Fibroblast of skin of left biceps (primary cell): ENCODE data around the gene P4HB.

Experiments used
- DNase-seq, 2 experiments: peaks; one replicate each; pipeline ENCODE4 v3.0.0-alpha.2; 2013; ENCODE audit warnings: low read depth in 2 of 2

The P4HB gene

GRCh38 chr17:81859906-81860755 is at the start of gene P4HB:
Gene P4HB, minus strand, starts transcription at chr17:81860535. Its CDS starts 64 bp downstream, at chr17:81860471.
- DNase-seq, result no peak

- no peak for DNase-seq
Observed at GRCh38 chr17:81909231-81909630, 48.9 kb upstream of the P4HB start.

DNA sequence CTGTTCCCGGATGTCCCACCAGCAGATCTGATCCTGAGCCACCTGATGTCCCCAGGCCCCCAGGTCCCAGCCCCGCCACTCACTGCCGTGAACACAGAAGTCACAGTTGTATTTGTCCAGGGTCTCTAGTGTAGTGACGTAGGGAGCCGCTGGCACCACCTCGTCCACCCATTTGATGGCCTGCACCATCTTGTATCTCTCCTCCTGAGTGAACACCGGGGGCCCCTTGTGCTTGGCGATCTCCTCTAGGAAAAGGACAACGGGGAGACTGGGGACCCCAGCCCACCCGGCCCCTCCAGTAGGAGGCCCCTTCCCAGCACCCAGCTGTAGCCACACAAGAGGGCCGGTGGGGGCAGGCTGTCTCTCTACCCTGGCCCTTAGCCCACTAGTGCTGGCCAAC is 48.5 kb upstream of the P4HB start:
- DNase-seq, result no peak

DNA sequence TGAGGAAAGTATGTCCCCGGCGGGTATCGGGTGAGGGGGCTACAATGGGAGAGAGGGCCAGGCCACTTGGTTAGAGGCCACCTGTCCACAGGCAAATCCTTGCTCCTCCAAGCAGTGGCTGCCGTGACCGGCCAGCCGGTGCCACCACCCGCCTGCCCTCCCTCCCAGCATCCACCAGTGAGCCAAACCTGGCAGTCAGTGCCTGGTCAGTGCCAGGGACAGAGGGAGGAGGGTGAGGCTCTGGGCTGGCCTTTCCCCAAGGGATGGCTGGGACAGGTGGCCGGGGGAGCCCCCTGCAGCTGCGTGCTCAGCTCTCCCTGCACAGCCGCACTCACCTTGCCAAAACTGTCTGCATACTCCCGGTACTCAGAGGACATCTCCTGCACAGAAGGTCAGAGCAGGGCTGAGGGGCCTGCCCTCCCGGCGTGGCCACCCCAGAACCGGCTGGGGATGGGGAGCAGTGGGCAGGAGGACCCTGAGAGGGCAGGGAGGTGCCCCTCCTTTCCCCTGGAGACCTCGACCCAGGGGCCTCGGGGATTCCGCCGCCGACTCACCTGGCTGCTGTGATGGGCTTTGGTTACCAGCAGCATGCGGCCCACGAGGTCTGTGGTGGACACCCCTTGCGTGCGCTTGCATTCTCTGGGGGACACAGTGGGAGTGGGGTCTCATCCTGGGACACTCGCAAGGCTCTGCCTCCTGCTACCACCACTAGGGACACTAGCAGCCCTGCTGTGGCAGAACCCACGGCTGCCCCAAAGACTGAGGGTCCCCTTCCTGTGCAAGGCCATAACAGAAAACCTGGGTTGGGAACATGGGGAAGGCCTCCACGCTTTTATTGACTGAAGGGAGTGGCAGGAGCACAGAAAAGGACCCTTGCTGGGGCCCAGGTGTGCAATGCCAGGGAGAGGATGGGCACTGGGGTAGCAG is 47.1 kb upstream of the P4HB start:
- no peak for DNase-seq

GRCh38 chr17:81906476-81907218 is 46.3 kb upstream of the P4HB start:
- DNase-seq, result no peak

GRCh38 chr17:81905993-81906392 is 45.7 kb upstream of the P4HB start:
- DNase-seq, result no peak

DNA sequence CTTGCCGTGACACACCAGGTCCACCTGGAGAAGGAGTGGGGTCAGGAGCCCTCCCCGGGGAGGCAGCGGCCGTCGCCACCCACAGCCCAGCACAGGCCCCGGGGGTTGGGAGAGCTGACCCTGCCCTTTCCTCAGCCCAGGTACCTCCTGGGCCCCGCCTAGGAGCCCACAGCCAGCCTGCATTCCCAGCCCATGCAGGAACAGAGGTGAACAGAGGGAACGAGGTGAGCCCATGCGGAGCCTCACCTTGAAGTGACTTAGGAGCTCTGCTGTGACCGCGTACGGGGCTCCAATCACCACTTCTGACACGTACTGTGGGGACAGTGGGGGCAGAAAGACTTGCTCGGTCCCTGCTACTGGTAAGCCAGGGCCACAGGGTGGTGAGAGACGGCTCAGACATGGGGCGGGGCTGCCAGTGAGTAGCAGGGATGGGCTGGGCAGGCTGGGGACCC is 45.1 kb upstream of the P4HB start:
- no peak for DNase-seq

DNA sequence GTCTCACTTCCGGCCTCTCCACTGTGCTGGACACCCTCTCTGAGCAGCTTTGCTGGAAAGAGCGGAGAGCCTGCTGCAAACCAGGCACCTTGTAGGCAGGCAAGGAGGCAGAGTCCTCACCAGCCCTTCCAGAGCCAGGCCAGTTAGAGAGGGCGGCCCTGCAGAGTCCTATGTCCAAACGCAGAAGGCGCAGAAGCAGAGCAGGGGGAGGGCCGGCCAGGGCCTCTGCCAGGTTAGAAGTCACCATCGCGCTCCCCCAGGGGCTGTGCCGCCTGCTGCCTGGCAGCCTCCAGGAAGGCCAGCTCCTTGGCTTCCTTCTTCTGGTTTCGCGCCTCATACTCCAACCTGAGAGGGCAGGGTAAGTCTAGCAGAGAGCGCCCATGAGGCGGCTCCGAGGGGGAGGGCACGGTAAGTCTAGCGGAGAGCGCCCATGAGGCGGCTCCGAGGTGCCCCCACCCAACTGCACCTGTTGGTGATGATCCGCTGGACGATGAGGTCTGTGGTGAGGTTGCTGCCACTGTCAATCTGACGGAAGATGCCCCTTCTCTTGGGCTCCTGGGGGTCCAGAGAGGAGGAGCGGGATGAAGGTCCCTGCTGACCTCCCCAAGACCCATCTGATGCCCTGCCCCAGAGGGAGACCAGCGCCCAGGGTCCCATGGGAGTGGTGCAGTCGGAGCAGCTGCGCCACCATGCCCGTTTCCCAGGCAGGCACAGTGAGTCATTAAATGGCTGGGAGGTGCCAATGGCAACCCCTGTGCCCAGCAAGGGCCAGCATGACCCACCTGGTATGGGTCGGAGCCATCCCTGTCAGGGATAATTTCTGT is 44.5 kb upstream of the P4HB start:
- no peak for DNase-seq

DNA sequence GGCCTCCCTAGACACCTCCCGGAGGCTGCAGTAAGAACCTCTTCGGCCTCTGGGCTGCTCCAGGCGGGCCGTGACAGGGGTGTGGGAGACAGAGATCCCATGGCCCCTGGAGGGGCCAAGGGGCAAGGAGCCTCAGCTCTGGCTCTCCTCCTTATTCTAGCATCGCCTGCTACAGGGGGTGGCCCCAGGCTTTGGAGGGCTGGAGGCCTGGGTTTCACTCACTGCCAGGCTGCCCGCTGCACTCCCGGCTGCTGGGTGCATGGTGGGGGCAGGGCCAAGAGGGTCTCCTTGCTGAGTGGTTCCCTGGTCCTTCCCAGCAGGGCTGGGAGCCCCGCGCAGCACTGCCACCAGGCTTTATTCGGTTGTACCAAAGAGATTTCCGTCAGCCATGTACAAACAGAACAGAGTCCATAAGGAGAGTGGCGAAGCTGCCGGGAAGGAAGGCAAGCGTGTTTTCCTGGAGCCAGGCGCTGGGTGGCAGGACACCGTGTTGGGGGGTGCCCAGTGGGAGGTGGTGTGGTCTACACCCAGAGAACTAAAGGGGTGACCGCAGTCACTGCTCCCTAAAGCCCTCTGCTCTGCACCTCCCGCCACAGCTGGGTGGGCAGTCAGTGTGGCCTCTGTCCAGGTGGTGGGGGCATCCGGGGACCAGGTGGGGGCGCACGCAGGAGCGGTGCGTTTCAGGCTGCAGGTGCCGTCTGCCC is 43.7 kb upstream of the P4HB start:
- DNase-seq, result no peak

GRCh38 chr17:81903415-81903831 is 43.1 kb upstream of the P4HB start:
- DNase-seq, result no peak

- no peak for DNase-seq
Observed at GRCh38 chr17:81902653-81903414, 42.5 kb upstream of the P4HB start.

- DNase-seq, result no peak
Observed at GRCh38 chr17:81902023-81902652, 41.8 kb upstream of the P4HB start, which contains the start of gene NPB. Gene NPB, plus strand, starts transcription at chr17:81902238. Its CDS starts 40 bp downstream, at chr17:81902278.

DNA sequence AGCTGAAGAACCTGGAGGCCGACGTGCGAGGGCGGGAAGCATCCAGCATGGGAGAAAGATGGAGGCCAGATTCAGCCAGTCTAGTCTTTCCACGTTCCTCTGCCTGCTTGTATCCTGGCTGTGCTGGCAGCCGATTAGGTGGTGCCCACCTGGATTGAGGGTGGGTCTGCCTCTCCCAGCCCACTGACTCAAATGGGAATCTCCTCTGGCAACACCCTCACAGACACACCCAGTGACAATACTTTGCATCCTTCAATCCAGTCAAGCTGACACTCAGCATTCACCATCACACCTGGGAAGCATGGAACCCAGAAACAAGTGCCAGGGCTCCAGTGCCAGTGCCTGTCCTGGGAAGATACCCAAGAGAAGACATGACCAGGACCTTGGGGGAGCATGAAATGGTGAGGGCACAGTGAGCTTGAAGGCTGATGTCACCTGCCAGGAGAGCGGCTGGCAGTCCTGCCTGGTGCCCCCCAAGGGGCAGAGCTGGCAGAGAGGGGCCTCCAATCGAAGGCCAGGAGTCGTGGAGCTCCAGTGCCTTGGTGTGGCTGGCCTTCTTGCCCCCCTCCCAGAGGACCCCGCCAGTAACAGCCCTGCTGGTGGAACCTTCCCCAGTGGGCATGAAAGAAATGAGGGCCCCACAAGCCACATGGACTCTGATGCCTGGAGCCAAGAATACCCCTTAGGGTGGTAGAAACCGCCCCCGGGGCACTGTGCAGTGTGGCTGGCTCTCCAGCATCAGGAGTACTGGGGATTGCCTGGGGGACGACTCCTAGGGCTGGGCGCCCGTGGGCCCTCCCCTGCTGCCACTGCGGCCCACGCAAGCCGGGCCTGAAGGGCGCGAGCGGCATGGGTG is 41.1 kb upstream of the P4HB start:
- no peak for DNase-seq

- DNase-seq, result no peak
Observed at GRCh38 chr17:81900181-81900820, 40.0 kb upstream of the P4HB start.

- no peak for DNase-seq
Observed at GRCh38 chr17:81899514-81900166, 39.3 kb upstream of the P4HB start.

DNA sequence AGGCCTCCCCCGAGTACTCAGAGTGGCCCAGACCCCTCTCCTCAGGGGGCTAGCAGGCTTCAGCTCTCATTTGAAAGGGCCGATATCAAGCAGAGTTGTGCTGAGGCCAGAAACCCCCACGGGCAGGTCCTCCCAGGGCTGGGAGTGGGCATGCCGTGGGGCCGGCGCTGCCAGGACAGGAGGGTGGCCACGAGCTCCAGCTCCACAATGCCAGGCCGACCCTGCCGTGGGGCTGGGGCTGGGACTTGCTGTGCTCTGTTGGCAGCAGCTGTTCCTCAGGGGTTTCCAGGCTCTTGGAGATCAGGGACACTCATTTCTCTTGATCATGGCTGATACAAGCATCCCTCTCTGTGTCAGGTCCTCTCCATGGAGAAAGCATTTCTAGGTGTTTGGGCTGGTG is 38.5 kb upstream of the P4HB start:
- DNase-seq, result no peak
